Globus pallidus (tissue), 1 donor: ENCODE results near the gene CENPT.

Source experiments
- DNase-seq: peaks from one replicate; pipeline ENCODE4 v3.0.0-alpha.2; 2015; ENCODE audit warnings: low spot score

CENPT gene

GRCh38 chr16:67806428-67807147, 40.9 kb downstream of the CENPT start, which contains the start of the genes RANBP10 and TSNAXIP1:
Gene RANBP10, minus strand, starts transcription at chr16:67806560. Its CDS starts 24 bp downstream, at chr16:67806536.
Gene TSNAXIP1, plus strand, starts transcription at chr16:67806889. Its CDS starts 261 bp downstream, at chr16:67807150.
- peak; percentile 100 for DNase-seq

- DNase-seq = no peak
These were observed 41.6 kb downstream of the CENPT start for GRCh38 chr16:67805718-67806427.

GRCh38 chr16:67804853-67805542, 42.5 kb downstream of the CENPT start:
- no peak for DNase-seq

GRCh38 chr16:67803894-67804293, 43.6 kb downstream of the CENPT start:
- DNase-seq = no peak

- DNase-seq = no peak
These were observed 45.6 kb downstream of the CENPT start for GRCh38 chr16:67801883-67802282.

- no peak for DNase-seq
These were observed 46.3 kb downstream of the CENPT start for GRCh38 chr16:67801241-67801640.

GRCh38 chr16:67800338-67800926, 47.1 kb downstream of the CENPT start:
- DNase-seq = no peak

- no peak for DNase-seq
These were observed 51.3 kb downstream of the CENPT start for GRCh38 chr16:67796099-67796718.

- no peak for DNase-seq
These were observed 57.4 kb downstream of the CENPT start for GRCh38 chr16:67790071-67790470.

- DNase-seq = no peak
These were observed 61.0 kb downstream of the CENPT start for GRCh38 chr16:67786491-67786890.

- DNase-seq = no peak
These were observed 64.2 kb downstream of the CENPT start for GRCh38 chr16:67783353-67783725.

GRCh38 chr16:67782567-67783352, 64.7 kb downstream of the CENPT start:
- DNase-seq = no peak

- DNase-seq = no peak
These were observed 66.0 kb downstream of the CENPT start for GRCh38 chr16:67781565-67781921.

- DNase-seq = no peak
These were observed 66.5 kb downstream of the CENPT start for GRCh38 chr16:67780847-67781564.

GRCh38 chr16:67779256-67780014, 68.1 kb downstream of the CENPT start:
- DNase-seq = no peak
